DOHH2 (cell line): ENCODE measurements around the gene GOT1.

Source experiments
- H3F3A ChIP-seq: fragments of 200-600 bp; sonication (generic), shearing (Covaris generic); 2 replicates; pipeline ENCODE4 v1.6.0; 2016; ENCODE audit warnings: antibody characterized with exemption, mild to moderate bottlenecking; ENCODE audit not compliant: control insufficient read depth, insufficient read depth
- H3K27ac ChIP-seq: fragments of 200-600 bp; sonication (generic); 2 replicates; pipeline ENCODE4 v1.5.1; 2014; ENCODE audit warnings: low read depth, mild to moderate bottlenecking, low read length, moderate library complexity
- H3K27me3 ChIP-seq: fragments of 200-600 bp; sonication (generic); 2 replicates; pipeline ENCODE4 v1.6.1; 2014; ENCODE audit warnings: mild to moderate bottlenecking, low read length, mixed read lengths; ENCODE audit not compliant: control insufficient read depth
- H3K36me3 ChIP-seq: fragments of 200-600 bp; sonication (generic); 2 replicates; pipeline ENCODE4 v1.6.1; 2014; ENCODE audit warnings: mild to moderate bottlenecking, low read length, moderate library complexity, mixed read lengths; ENCODE audit not compliant: control insufficient read depth
- H3K4me1 ChIP-seq: fragments of 200-600 bp; sonication (generic); 2 replicates; pipeline ENCODE4 v1.6.1; 2014; ENCODE audit warnings: mild to moderate bottlenecking, low read length, mixed read lengths; ENCODE audit not compliant: control insufficient read depth
- H3K4me2 ChIP-seq: fragments of 200-600 bp; sonication (generic); 2 replicates; pipeline ENCODE4 v1.6.0; 2014; ENCODE audit warnings: mild to moderate bottlenecking, low read length, moderate library complexity
- H3K4me3 ChIP-seq: fragments of 200-600 bp; sonication (generic); 2 replicates; pipeline ENCODE4 v1.5.1; 2014; ENCODE audit warnings: mild to moderate bottlenecking, low read length, mixed read lengths
- H3K79me2 ChIP-seq: fragments of 200-600 bp; sonication (generic); 2 replicates; pipeline ENCODE4 v1.6.1; 2014; ENCODE audit warnings: mild to moderate bottlenecking, low read length, mixed read lengths; ENCODE audit not compliant: control insufficient read depth
- H3K9me2 ChIP-seq: fragments of 200-600 bp; sonication (generic); replicated peaks from 2 replicates; pipeline ENCODE4 v1.6.1; 2014; ENCODE audit warnings: mild to moderate bottlenecking, low read length, mixed read lengths; ENCODE audit not compliant: control insufficient read depth
- H3K9me3 ChIP-seq: fragments of 200-600 bp; sonication (generic); 2 replicates; pipeline ENCODE4 v1.6.1; 2014; ENCODE audit warnings: antibody characterized with exemption, low read length, mixed read lengths; ENCODE audit not compliant: control insufficient read depth, insufficient read depth
- H4K20me1 ChIP-seq: fragments of 200-600 bp; sonication (generic); 2 replicates; pipeline ENCODE4 v1.6.0; 2014; ENCODE audit warnings: low read depth, mild to moderate bottlenecking, antibody characterized with exemption, low read length, moderate library complexity; ENCODE audit not compliant: control insufficient read depth, insufficient read depth
- CTCF ChIP-seq: fragments of 200-600 bp; sonication (generic); IDR thresholded peaks from one replicate; pipeline ENCODE4 v1.5.1; 2014; ENCODE audit warnings: antibody characterized with exemption, mild to moderate bottlenecking, low read depth, low read length; ENCODE audit not compliant: poor library complexity, severe bottlenecking
- EZH2phosphoT487 ChIP-seq: fragments of 200-600 bp; sonication (generic); IDR thresholded peaks from 2 replicates; pipeline ENCODE4 v1.6.1; 2017; ENCODE audit warnings: borderline replicate concordance, mild to moderate bottlenecking, antibody characterized with exemption, low read length, moderate library complexity, mixed read lengths

GOT1 gene

GRCh38 chr10:99382176-99382575 lies 48.2 kb downstream of the GOT1 start:
- H3F3A ChIP-seq: no peaks in the 10 kb centered on the region
- H3K36me3 ChIP-seq: no peaks in the 10 kb centered on the region

GRCh38 chr10:99375426-99375825 lies 55.0 kb downstream of the GOT1 start:
- no peak overlapping the region for H3K27ac ChIP-seq
- TF ChIP-seq EZH2phosphoT487 (no peak), CTCF (no peak)

More at GRCh38 chr10:99382176-99382575, 48.2 kb downstream of the GOT1 start:
- TF ChIP-seq CTCF (no peak), EZH2phosphoT487 (no peak)
- H3K4me3 ChIP-seq: no peak overlapping the region
- no peaks in the 10 kb centered on the region for H3K9me2 ChIP-seq
- no peak overlapping the region for H3K4me2 ChIP-seq
- H3K4me1 ChIP-seq: no peaks in the 10 kb centered on the region
- H3K27ac ChIP-seq: no peak overlapping the region
- H4K20me1 ChIP-seq: no peaks in the 10 kb centered on the region
- no peaks in the 10 kb centered on the region for H3K27me3 ChIP-seq
- H3K79me2 ChIP-seq: no peaks in the 10 kb centered on the region
- H3K9me3 ChIP-seq: no peaks in the 10 kb centered on the region

GRCh38 chr10:99374972-99375371 lies 55.5 kb downstream of the GOT1 start:
- Histone ChIP-seq H3K36me3 (no peaks in the 10 kb centered on the region), H4K20me1 (no peaks in the 10 kb centered on the region), H3K4me1 (no peaks in the 10 kb centered on the region), H3K9me3 (no peaks in the 10 kb centered on the region), H3K79me2 (no peaks in the 10 kb centered on the region), H3K9me2 (no peaks in the 10 kb centered on the region), H3K27ac (no peak overlapping the region), H3K4me3 (no peak overlapping the region), H3K27me3 (no peaks in the 10 kb centered on the region; the same call in 1 of the 2 replicates), H3K4me2 (no peak overlapping the region), H3F3A (no peaks in the 10 kb centered on the region)
- TF ChIP-seq CTCF (no peak), EZH2phosphoT487 (no peak)

More at GRCh38 chr10:99375426-99375825, 55.0 kb downstream of the GOT1 start:
- Histone ChIP-seq H3K4me1 (no peaks in the 10 kb centered on the region), H3K4me3 (no peak overlapping the region), H3K9me3 (no peaks in the 10 kb centered on the region), H3K79me2 (no peaks in the 10 kb centered on the region), H3K9me2 (no peaks in the 10 kb centered on the region), H3F3A (no peaks in the 10 kb centered on the region), H3K27me3 (no peaks in the 10 kb centered on the region; the same call in 1 of the 2 replicates), H4K20me1 (no peaks in the 10 kb centered on the region), H3K36me3 (no peaks in the 10 kb centered on the region), H3K4me2 (no peak overlapping the region)

GRCh38 chr10:99374526-99374925 lies 55.9 kb downstream of the GOT1 start:
- Histone ChIP-seq H3K79me2 (no peaks in the 10 kb centered on the region), H3K4me2 (no peak overlapping the region), H3F3A (no peaks in the 10 kb centered on the region), H3K9me3 (no peaks in the 10 kb centered on the region), H3K4me3 (no peak overlapping the region), H3K9me2 (no peaks in the 10 kb centered on the region), H4K20me1 (no peaks in the 10 kb centered on the region), H3K27ac (no peak overlapping the region), H3K36me3 (no peaks in the 10 kb centered on the region), H3K27me3 (no peaks in the 10 kb centered on the region; the same call in none of the 2 replicates), H3K4me1 (no peaks in the 10 kb centered on the region)
- TF ChIP-seq EZH2phosphoT487: no peak
- TF ChIP-seq CTCF: no peak
